ENCODE measurements around the gene CRX. TPM values are rescaled to one million over a fixed set of nuclear protein-coding genes. Genes with fewer than 3 reads are reported as not detected.

Gene CRX
- total and polyA plus RNA-seq, 10 donors, result 0.09 TPM; not detected in 9

DNA sequence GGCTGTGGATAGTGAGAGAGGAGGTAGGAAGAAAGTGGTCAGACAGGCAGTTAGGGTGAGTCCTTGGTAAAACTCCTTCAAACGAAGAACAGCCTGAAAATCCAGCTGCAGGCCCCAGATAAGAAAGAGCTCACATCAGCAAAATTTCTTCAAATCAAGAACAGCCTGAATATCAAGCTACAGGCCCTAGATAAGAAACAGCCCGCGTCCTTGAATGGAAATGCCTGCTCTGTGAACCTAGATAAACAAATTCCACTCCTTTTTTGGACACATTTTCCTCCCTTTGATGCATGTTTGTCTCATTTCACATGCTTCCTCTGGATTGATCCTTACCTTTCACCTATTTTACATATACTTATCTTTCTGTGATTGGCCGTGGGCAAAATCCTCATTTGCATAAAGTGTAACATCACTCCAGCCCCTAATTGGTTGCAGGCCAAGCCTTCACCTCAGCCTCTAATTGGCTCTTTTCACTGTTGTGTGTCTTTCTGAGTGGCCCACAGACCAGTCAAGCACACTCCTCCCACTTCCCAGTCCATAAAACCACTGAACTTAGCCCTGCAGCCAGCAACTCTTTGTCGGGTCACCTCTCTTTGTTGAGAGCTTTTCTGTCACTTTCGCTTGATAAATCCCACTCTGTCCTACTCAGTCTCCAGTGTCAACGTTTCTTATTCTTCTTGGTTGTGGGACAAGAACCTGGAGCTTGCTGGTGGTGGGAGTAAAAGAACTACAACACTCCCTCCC, 70.4 kb downstream of the CRX start:
- 54 to 60% (median 56%) methylated on average over 7 of the region's 7 CpGs for WGBS, 5 donors
- H3K9me3 ChIP-seq, result peaks cover 0 to 37% (median 27%) of the 10 kb centered on the region in 8 donors
- intact Hi-C loops (cut with DNase I; ENCODE audit: low total_unique reads), result no loop called here
- TF ChIP-seq POLR2A (IDR thresholded peaks at IDR 0.05) (no peak), POLR2AphosphoS5 (IDR thresholded peaks at IDR 0.05) (peak in 1 of 3 donors; percentile 73)
- no peak overlapping the region for H3K4me3 ChIP-seq
- no peaks in the 10 kb centered on the region for H3K36me3 ChIP-seq
- H3K4me1 ChIP-seq, result no peaks in the 10 kb centered on the region
- peak; percentile 41 for DNase-seq
- H3K27ac ChIP-seq, result peak overlapping the region; percentile 20 to 82 (median 72)
- H3K27me3 ChIP-seq (replicated peaks in 1 of 7), result peaks cover 0 to 3% (median 0%) of the 10 kb centered on the region in 7 donors

Small RNA genes lying within 50 kb of the gene (small RNA-seq; reads per million reads assigned to genes)
- gene AC008745.1, result 0 reads per million in 4 donors

Other genes with a start within 250 kb of the CRX start
- 1 to 10 TPM in 1 of 7 donors, under 1 TPM in 6; 0.34 to 1.2 (median 0.42) TPM for gene ZNF541, start 248.8 kb upstream of the CRX start, total RNA-seq
- gene ZNF541, start 248.8 kb upstream of the CRX start, polyA plus RNA-seq, result under 1 TPM; 0.20 to 0.70 (median 0.50) TPM
- gene BICRA, start 212.8 kb upstream of the CRX start, total RNA-seq, result 10 to 100 TPM; 10.9 to 21.8 (median 20.1) TPM
- gene BICRA, start 212.8 kb upstream of the CRX start, polyA plus RNA-seq, result 10 to 100 TPM in 1 of 3 donors, 1 to 10 TPM in 2; 2.2 to 10.2 (median 5.1) TPM
- gene EHD2, start 108.5 kb upstream of the CRX start, total RNA-seq, result 10 to 100 TPM; 48.9 to 87.7 (median 64.3) TPM
- gene EHD2, start 108.5 kb upstream of the CRX start, polyA plus RNA-seq, result 10 to 100 TPM in 2 of 3 donors, 1 to 10 TPM in 1; 6.9 to 18.4 (median 10.6) TPM
- 100 to 1,000 TPM; 280 to 442 (median 379) TPM for gene NOP53, start 76.4 kb upstream of the CRX start, total RNA-seq
- gene NOP53, start 76.4 kb upstream of the CRX start, polyA plus RNA-seq, result 100 to 1,000 TPM; 709 to 858 (median 815) TPM
- gene SELENOW, start 43.2 kb upstream of the CRX start, total RNA-seq, result 100 to 1,000 TPM; 137 to 455 (median 301) TPM
- 100 to 1,000 TPM; 270 to 592 (median 358) TPM for gene SELENOW, start 43.2 kb upstream of the CRX start, polyA plus RNA-seq
- gene TPRX1, start 17.4 kb upstream of the CRX start, total RNA-seq, result not detected
- gene TPRX1, start 17.4 kb upstream of the CRX start, polyA plus RNA-seq, result not detected
- not detected for gene TPRX2, start 37.3 kb downstream of the CRX start, total RNA-seq
- gene TPRX2, start 37.3 kb downstream of the CRX start, polyA plus RNA-seq, result not detected
- gene SULT2A1, start 64.4 kb downstream of the CRX start, total RNA-seq, result under 1 TPM in 1 of 7 donors, not detected in 6; 0.19 TPM
- not detected for gene SULT2A1, start 64.4 kb downstream of the CRX start, polyA plus RNA-seq
- gene BSPH1, start 170.2 kb downstream of the CRX start, total RNA-seq, result not detected
- not detected for gene BSPH1, start 170.2 kb downstream of the CRX start, polyA plus RNA-seq
- not detected for gene ELSPBP1, start 172.7 kb downstream of the CRX start, total RNA-seq
- gene ELSPBP1, start 172.7 kb downstream of the CRX start, polyA plus RNA-seq, result not detected
- 1 to 10 TPM in 1 of 7 donors, under 1 TPM in 4, not detected in 2; 0.28 to 1.3 (median 0.79) TPM for gene CABP5, start 222.1 kb downstream of the CRX start, total RNA-seq
- under 1 TPM in 2 of 3 donors, not detected in 1; 0.10 to 0.24 TPM for gene CABP5, start 222.1 kb downstream of the CRX start, polyA plus RNA-seq

Data from spleen (tissue), 11 donors.